HG02642 (cell line): Measurements from ENCODE around the gene KDM2A.
"Not testable (repeated sequence)": the region's sequence is repeated elsewhere in the genome, so short reads cannot be mapped to it uniquely, and the experiment has no call there.

ENCODE experiments used
- ATAC-seq: cut with Tn5 transposase; IDR thresholded peaks from one replicate; pipeline ENCODE4 v1.9.1; 2021; ENCODE audit warnings: mild to moderate bottlenecking; ENCODE audit not compliant: unreplicated experiment, poor library complexity

KDM2A gene

GRCh38 chr11:67163006-67163405, 43.9 kb downstream of the KDM2A start:
- ATAC-seq, result no peak

GRCh38 chr11:67165623-67166022, 46.6 kb downstream of the KDM2A start:
- ATAC-seq, result no peak

- ATAC-seq, result no peak
Measured at GRCh38 chr11:67167091-67167490, 48.0 kb downstream of the KDM2A start.

GRCh38 chr11:67167719-67168118, 48.7 kb downstream of the KDM2A start:
- ATAC-seq, result no peak

- not testable (repeated sequence) for ATAC-seq
Measured at GRCh38 chr11:67168911-67169310, 49.8 kb downstream of the KDM2A start.

- ATAC-seq, result no peak
Measured at GRCh38 chr11:67174311-67174710, 55.2 kb downstream of the KDM2A start.

GRCh38 chr11:67177399-67178281, 58.6 kb downstream of the KDM2A start:
- no peak for ATAC-seq

GRCh38 chr11:67178421-67178820, 59.4 kb downstream of the KDM2A start:
- no peak for ATAC-seq

- ATAC-seq, result no peak
Measured at GRCh38 chr11:67178878-67179277, 59.8 kb downstream of the KDM2A start.

GRCh38 chr11:67179892-67180490, 60.9 kb downstream of the KDM2A start:
- no peak for ATAC-seq

GRCh38 chr11:67194096-67194495, 75.0 kb downstream of the KDM2A start:
- ATAC-seq, result no peak

- no peak for ATAC-seq
Measured at GRCh38 chr11:67195971-67196456, 77.0 kb downstream of the KDM2A start.

GRCh38 chr11:67197606-67198005, 78.5 kb downstream of the KDM2A start:
- ATAC-seq, result no peak

- ATAC-seq, result not testable (repeated sequence)
Measured at GRCh38 chr11:67198781-67199180, 79.7 kb downstream of the KDM2A start.

- ATAC-seq, result no peak
Measured at GRCh38 chr11:67199751-67200150, 80.7 kb downstream of the KDM2A start.

- ATAC-seq, result no peak
Measured at GRCh38 chr11:67202028-67202427, 83.0 kb downstream of the KDM2A start.

GRCh38 chr11:67204822-67205221, 85.8 kb downstream of the KDM2A start:
- ATAC-seq, result no peak

- ATAC-seq, result not testable (repeated sequence)
Measured at GRCh38 chr11:67209222-67209621, 90.2 kb downstream of the KDM2A start.

GRCh38 chr11:67211656-67212436, 92.8 kb downstream of the KDM2A start:
- ATAC-seq, result no peak

GRCh38 chr11:67213178-67213621, 94.1 kb downstream of the KDM2A start:
- ATAC-seq, result no peak

GRCh38 chr11:67227726-67228125, 108.7 kb downstream of the KDM2A start:
- no peak for ATAC-seq
